ENCODE data around the gene PKN2.
"Not testable (repeated sequence)": the region's sequence is repeated elsewhere in the genome, so short reads cannot be mapped to it uniquely, and the experiment has no call there.

PKN2 gene

DNA sequence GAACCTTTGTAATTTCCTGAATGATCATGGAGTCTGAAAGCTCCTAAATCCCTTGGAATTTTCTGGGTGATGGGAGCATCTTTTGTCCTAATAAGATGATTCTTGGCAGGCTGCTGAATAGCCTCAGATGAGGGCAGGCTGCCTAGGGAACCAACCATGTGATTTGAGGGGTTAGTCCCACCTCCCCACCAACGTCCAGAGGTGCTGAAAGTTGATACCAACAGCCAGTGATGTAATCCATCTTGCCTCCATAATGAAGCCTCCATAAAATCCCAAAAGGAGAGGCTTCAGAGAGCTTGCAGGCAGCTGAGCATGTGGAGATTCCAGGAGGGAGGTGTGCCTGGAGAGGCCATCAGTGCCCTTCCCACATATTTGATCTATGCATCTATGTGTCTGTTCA is 163.6 kb downstream of the PKN2 start:
- H3K9me2 ChIP-seq (replicated peaks; ENCODE audit: control insufficient read depth, low read length), result no peaks in the 10 kb centered on the region
- H3F3A ChIP-seq (ENCODE audit: control insufficient read depth, insufficient read depth), result no peaks in the 10 kb centered on the region
- H3K27ac ChIP-seq (ENCODE audit: low read depth, low read length), result no peak overlapping the region
- H3K9me3 ChIP-seq (ENCODE audit: control insufficient read depth, insufficient read depth, low read length), result no peaks in the 10 kb centered on the region
- no peaks in the 10 kb centered on the region for H4K20me1 ChIP-seq (ENCODE audit: control insufficient read depth, insufficient read depth, low read depth, low read length)
- H3K4me3 ChIP-seq (ENCODE audit: low read length), result no peak overlapping the region
- H3K27me3 ChIP-seq (ENCODE audit: control insufficient read depth, low read length), result no peaks in the 10 kb centered on the region
- peaks cover 7% of the 10 kb centered on the region for H3K36me3 ChIP-seq (ENCODE audit: control insufficient read depth, low read length)
- no peaks in the 10 kb centered on the region for H3K4me1 ChIP-seq (ENCODE audit: control insufficient read depth, low read length)
- H3K79me2 ChIP-seq (ENCODE audit: control insufficient read depth, low read length), result no peaks in the 10 kb centered on the region
- TF ChIP-seq, protein P1, sequence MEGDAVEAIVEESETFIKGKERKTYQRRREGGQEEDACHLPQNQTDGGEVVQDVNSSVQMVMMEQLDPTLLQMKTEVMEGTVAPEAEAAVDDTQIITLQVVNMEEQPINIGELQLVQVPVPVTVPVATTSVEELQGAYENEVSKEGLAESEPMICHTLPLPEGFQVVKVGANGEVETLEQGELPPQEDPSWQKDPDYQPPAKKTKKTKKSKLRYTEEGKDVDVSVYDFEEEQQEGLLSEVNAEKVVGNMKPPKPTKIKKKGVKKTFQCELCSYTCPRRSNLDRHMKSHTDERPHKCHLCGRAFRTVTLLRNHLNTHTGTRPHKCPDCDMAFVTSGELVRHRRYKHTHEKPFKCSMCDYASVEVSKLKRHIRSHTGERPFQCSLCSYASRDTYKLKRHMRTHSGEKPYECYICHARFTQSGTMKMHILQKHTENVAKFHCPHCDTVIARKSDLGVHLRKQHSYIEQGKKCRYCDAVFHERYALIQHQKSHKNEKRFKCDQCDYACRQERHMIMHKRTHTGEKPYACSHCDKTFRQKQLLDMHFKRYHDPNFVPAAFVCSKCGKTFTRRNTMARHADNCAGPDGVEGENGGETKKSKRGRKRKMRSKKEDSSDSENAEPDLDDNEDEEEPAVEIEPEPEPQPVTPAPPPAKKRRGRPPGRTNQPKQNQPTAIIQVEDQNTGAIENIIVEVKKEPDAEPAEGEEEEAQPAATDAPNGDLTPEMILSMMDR (IDR thresholded peaks at IDR 0.05; ENCODE audit: low read depth, low read length, poor library complexity, severe bottlenecking), result no peak
- TF ChIP-seq EZH2phosphoT487 (IDR thresholded peaks at IDR 0.05; ENCODE audit: borderline replicate concordance, low read length), result no peak
- no peak overlapping the region for H3K4me2 ChIP-seq (ENCODE audit: low read length)

DNA sequence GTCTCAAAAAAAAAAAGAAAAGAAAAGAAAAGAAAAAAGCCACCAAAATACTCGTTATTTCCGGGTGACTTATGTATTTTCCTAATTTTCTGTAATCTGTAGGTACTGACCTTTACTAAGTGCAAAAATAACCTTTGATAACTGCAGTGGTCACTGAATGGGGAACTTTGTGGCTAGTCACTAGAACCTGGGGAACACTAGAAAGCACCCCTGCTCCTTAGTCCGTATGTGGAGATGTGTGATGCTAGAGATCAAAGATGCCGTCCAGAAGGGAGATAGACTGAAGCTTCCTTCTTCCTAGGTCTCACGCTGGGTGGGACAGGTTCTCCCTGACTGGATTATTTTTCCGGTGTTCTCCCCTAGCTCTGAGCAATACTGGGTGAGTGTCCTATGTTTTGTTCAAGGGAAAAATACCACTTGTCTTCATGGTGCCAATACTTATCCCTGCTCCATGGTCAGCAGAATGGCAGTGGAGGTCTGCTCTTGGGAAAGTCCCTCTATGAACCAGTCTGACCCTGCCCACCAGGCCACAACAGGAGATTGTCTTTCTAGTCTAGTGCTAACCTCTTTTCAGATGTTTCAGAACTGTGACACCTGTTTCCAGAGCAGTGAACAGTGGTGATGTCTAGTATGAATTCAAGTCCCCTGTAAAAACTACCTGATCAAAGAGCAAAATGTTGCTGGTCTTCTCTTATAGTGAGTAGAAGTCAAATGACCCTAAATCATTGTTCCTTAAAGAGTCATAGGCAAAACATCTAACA is 167.4 kb downstream of the PKN2 start:
- Histone ChIP-seq H3K27me3 (ENCODE audit: control insufficient read depth, low read length) (no peaks in the 10 kb centered on the region), H3F3A (ENCODE audit: control insufficient read depth, insufficient read depth) (no peaks in the 10 kb centered on the region), H4K20me1 (ENCODE audit: control insufficient read depth, insufficient read depth, low read depth, low read length) (no peaks in the 10 kb centered on the region), H3K4me3 (ENCODE audit: low read length) (no peak overlapping the region), H3K9me3 (ENCODE audit: control insufficient read depth, insufficient read depth, low read length) (no peaks in the 10 kb centered on the region), H3K9me2 (replicated peaks; ENCODE audit: control insufficient read depth, low read length) (no peaks in the 10 kb centered on the region), H3K79me2 (ENCODE audit: control insufficient read depth, low read length) (no peaks in the 10 kb centered on the region), H3K4me1 (ENCODE audit: control insufficient read depth, low read length) (no peaks in the 10 kb centered on the region), H3K4me2 (ENCODE audit: low read length) (no peak overlapping the region), H3K27ac (ENCODE audit: low read depth, low read length) (no peak overlapping the region), H3K36me3 (ENCODE audit: control insufficient read depth, low read length) (peaks cover 31% of the 10 kb centered on the region)
- TF ChIP-seq, protein P1 (IDR thresholded peaks at IDR 0.05; ENCODE audit: low read depth, low read length, poor library complexity, severe bottlenecking), result no peak
- no peak for TF ChIP-seq EZH2phosphoT487 (IDR thresholded peaks at IDR 0.05; ENCODE audit: borderline replicate concordance, low read length)

DNA sequence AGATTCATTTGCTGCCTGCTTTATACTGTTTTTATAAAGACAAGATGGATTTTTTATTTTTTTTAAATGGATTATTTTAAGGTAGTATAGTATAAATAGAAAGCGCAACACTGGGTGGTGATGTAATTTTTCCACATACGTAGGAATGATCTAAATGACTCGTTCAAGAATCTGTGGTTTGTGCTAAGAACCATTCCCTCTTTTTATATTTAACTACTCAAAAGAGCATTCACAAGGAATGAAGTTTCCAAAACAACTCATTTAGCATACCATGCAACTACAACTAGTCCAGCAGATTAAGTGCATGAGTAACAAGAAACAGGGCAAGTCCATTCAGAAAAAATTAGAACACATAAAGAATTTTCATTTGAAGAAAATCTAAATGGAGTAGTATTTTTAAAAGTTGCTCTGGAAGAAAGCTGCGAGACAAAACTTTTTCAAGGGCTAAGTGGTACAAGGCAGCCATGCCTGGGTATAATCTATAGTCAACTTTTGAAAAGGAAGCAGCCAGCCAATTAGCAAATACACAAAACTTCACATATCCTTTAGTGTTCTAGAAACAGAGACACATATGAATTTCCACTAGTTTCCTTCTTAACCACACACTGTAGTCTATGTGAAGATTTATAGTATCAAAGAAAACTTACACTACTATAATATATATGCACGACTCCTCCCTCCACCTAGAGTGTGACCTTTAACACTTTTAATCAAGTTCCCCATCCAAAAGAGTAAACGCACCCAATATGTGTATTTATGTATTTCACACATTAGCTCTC is 183.9 kb downstream of the PKN2 start:
- H3K9me2 ChIP-seq (replicated peaks; ENCODE audit: control insufficient read depth, low read length), result no peaks in the 10 kb centered on the region
- peaks cover 81% of the 10 kb centered on the region for H3K79me2 ChIP-seq (ENCODE audit: control insufficient read depth, low read length)
- peaks cover 23% of the 10 kb centered on the region for H3K36me3 ChIP-seq (ENCODE audit: control insufficient read depth, low read length)
- no peak overlapping the region for H3K4me2 ChIP-seq (ENCODE audit: low read length)
- no peaks in the 10 kb centered on the region for H4K20me1 ChIP-seq (ENCODE audit: control insufficient read depth, insufficient read depth, low read depth, low read length)
- H3K4me3 ChIP-seq (ENCODE audit: low read length), result no peak overlapping the region
- no peak overlapping the region for H3K27ac ChIP-seq (ENCODE audit: low read depth, low read length)
- TF ChIP-seq, protein P1 (IDR thresholded peaks at IDR 0.05; ENCODE audit: low read depth, low read length, poor library complexity, severe bottlenecking), result no peak
- TF ChIP-seq EZH2phosphoT487 (IDR thresholded peaks at IDR 0.05; ENCODE audit: borderline replicate concordance, low read length), result no peak
- H3F3A ChIP-seq (ENCODE audit: control insufficient read depth, insufficient read depth), result no peaks in the 10 kb centered on the region
- H3K4me1 ChIP-seq (ENCODE audit: control insufficient read depth, low read length), result no peaks in the 10 kb centered on the region
- H3K9me3 ChIP-seq (ENCODE audit: control insufficient read depth, insufficient read depth, low read length), result no peaks in the 10 kb centered on the region
- H3K27me3 ChIP-seq (ENCODE audit: control insufficient read depth, low read length), result no peaks in the 10 kb centered on the region

DNA sequence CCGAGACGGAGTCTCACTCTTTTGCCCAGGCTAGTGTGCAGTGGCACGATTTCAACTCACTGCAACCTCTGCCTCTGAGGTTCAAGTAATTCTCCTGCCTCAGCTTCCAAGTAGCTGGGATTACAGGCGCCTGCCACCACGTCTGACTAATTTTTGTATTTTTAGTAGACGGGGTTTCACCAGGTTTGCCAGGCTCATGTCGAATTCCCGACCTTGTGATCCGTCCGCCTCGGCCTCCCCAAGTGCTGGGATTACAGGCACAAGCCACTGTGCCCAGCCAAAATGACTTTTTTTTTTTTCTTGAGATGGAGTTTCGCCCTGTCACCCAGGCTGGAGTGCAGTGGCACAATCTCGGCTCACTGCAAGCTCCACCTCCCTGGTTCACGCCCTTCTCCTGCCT is 185.6 kb downstream of the PKN2 start:
- not testable (repeated sequence) for H3K27me3 ChIP-seq (ENCODE audit: control insufficient read depth, low read length); H3F3A ChIP-seq (ENCODE audit: control insufficient read depth, insufficient read depth); H3K27ac ChIP-seq (ENCODE audit: low read depth, low read length); H3K9me3 ChIP-seq (ENCODE audit: control insufficient read depth, insufficient read depth, low read length); H3K9me2 ChIP-seq (replicated peaks; ENCODE audit: control insufficient read depth, low read length); H3K4me1 ChIP-seq (ENCODE audit: control insufficient read depth, low read length); H4K20me1 ChIP-seq (ENCODE audit: control insufficient read depth, insufficient read depth, low read depth, low read length); H3K4me2 ChIP-seq (ENCODE audit: low read length); H3K4me3 ChIP-seq (ENCODE audit: low read length)
- Histone ChIP-seq H3K36me3 (ENCODE audit: control insufficient read depth, low read length) (peaks cover 12% of the 10 kb centered on the region), H3K79me2 (ENCODE audit: control insufficient read depth, low read length) (peaks cover 81% of the 10 kb centered on the region)
